GM19023 (cell line): ENCODE data around the gene GMDS.

Experiments
- ATAC-seq: cut with Tn5 transposase; IDR thresholded peaks from one replicate; pipeline ENCODE4 v1.9.1; 2021; ENCODE audit warnings: mild to moderate bottlenecking, moderate library complexity; ENCODE audit not compliant: unreplicated experiment

The GMDS gene

DNA sequence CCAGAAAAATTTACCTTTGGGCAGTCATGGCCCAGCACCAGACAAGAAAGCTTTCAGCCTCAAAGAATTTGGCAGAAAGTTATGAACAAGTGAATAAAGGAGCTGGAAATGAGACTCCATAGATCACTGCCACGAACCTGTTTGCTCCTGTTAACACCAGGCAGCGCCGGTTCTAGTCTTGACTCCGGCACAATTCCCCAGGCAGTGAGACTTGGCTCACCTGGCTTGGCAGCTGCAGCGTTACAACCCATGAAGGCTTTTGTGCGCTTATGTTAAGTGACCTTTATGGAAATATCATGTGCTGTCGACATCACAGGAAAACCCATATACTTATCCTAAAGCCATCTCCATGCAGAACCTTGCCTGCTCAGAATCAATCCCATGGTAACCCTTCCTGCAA is 657.9 kb downstream of the GMDS start:
- ATAC-seq, result no peak

DNA sequence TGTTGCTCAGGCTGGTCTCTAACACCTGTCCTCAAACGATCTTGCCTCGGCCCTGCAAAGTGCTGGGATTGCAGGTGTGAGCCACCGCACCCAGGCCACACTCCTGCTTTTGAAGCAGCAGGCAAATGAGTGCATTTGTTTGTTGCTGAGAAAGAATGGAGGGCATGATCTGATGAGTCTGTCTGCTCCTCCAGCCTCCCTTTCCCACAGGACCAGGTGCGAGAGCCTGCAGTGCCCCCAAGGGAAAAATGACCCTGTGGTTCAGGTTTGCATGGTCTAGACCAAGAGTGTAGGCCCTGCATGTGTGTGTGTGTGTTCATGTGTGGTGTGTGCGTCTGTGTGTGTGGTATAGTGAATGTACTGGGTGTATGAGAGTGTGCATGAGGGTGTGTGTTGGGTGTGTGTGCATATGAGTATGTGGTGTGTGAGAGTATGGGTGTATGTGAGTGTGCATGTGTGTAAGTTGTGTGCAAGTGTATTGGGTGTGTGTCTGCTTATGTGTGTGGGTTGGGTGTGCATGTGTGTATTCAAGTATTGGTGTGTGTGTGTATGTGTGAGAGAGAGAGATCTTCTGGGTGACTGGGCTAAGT is 658.4 kb downstream of the GMDS start:
- ATAC-seq, result no peak

GRCh38 chr6:1586256-1586655 is 659.1 kb downstream of the GMDS start:
- no peak for ATAC-seq

- ATAC-seq, result no peak
Measured at GRCh38 chr6:1585669-1586049, 659.7 kb downstream of the GMDS start.

DNA sequence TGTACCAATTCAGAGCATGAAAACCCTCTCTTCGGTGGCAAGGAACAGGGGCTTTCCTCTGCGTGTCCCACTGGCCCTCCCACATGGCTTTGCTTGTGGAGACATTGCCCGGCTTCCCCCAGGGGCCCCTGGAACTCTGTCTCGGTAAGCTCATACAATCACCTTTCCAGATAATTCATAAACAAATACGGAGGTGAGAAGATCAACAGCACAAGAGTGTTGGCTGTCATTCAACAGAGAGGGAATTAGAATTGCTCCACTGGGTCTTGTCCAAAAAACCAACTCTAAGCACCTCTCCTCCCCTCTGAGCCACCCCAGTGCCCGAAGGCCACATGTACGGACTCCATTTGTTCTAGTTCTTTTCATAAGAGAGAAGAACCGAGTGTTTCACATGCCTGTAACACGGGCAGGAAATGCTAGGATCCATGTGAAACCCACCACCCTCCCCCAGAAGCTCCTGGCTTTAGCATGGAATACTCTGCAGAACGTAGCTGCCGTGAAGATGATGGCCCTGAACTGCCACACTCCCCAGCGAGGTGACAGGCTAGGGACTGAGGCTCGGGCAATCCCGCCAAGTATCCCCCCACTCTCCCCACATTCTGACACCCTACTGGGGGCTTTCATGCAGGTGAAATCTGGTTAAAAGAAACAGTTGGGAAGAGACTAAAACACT is 660.3 kb downstream of the GMDS start:
- no peak for ATAC-seq

GRCh38 chr6:1584146-1584545 is 661.3 kb downstream of the GMDS start:
- ATAC-seq, result no peak

- no peak for ATAC-seq
Measured at GRCh38 chr6:1581120-1581991, 664.0 kb downstream of the GMDS start.

DNA sequence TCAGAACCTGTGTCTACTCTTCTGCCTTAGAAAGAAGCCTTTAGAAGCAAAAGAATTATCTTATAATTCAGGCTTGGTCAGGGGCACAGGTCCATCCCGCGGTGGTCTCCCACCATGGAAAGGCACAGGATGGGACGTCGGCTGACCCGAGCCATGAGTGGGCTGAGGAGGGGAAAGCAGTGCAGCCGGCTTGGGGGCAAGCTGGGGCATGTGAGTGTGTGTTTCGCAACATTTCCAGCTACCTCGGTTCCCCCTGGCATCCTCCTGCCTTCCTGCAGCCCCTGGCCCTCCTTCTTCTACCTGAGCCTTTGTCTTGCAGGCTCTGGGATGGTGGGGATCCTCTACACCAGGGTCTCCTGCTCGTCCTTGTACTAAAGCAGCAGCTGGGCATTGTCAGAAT is 664.8 kb downstream of the GMDS start:
- no peak for ATAC-seq

- ATAC-seq, result no peak
Measured at GRCh38 chr6:1580109-1580508, 665.3 kb downstream of the GMDS start.

- no peak for ATAC-seq
Measured at GRCh38 chr6:1579096-1579495, 666.3 kb downstream of the GMDS start.

DNA sequence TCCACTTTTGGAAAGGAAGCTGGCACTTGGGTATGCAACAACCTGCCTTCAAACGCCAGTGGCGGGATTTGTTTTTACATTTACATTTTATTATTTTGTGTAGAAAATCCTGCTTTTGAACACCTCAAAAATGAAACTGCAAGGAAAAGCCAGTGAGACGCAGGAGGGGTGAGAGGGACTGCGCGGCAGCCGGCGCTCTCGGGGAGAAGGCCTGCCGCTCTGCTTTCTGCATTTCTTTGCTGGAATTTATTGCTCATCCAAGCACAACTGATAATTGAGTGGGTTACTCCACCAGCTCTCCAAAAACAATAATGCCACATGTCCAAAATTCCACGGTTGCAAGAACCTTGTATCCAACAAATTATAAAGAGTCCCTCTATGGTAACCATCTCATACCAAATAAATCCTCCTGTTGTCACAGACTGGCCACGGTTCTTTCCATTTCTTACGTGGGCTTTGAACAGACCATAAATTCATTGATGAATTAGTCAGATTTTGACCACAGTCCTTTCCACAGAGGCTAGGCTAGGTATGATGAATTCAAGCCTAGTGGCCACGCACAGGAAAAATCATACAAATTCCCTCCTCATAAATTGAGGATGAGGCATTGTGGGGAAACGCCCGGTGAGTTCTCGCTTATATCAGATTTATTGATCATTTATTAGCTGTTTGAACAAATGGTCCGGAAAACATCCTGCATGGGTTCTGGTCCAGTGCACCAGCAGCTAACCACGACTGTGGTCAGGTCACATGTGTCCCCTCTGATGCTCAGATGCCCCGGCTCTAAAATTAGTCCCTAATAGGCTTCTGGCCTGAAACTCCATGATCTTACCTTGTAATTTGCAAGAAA is 667.3 kb downstream of the GMDS start:
- no peak for ATAC-seq

GRCh38 chr6:1577146-1577680 is 668.2 kb downstream of the GMDS start:
- ATAC-seq, result no peak

DNA sequence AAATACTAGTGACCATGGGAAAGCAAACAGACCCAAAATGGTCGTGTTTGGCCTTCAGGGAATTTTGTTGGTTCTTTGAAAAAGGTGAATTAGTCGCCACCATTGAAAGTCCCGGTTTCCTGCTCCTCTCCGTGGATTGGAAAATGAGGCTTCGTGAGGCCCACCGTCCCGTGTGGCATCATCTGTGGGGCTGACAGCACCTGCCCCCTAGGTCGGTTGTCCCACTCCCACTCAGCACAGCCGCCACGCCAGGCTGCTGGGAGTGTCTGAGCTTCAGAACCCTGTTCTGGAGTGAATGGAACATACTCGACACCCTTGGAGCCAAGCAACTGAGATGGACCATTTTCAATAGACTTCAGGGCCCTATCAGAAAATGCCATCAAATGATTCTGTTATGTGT is 668.7 kb downstream of the GMDS start:
- ATAC-seq, result no peak

GRCh38 chr6:1576166-1576565 is 669.2 kb downstream of the GMDS start:
- ATAC-seq, result no peak

GRCh38 chr6:1575210-1576041 is 670.0 kb downstream of the GMDS start:
- ATAC-seq, result no peak

GRCh38 chr6:1574890-1575209 is 670.6 kb downstream of the GMDS start:
- ATAC-seq, result no peak

DNA sequence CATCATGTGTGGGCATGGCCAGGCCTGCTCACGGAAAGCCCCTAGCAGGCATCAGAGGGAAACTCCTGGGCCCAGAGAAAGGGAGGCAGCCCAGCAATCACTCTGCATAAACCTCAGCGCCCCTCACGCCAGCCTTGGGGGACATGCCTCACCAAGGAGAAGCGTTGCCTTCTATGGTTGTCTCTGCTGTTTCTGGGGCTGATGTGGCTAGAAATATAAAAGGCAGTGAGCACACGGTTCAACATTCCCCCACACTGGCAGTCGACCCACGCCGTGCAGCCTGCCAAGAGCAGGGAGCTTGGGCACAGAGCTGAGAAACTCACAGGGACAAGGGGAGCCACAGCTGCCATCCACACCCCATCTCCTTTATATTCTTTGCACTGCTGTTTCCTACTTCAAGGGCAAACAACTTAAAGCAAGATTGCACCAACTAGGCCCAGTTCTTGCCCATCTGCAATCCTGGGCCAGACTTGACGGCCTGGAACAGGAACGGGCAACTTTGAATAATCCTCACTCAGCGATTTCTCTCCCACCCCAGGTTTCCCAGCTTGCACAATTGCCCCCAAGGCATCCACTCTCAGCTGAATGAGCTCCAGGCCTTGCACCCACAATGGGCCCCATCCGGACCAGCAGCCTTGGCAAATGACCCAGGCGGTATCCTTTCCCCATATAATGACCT is 671.2 kb downstream of the GMDS start:
- ATAC-seq, result no peak
